DOHH2 (cell line): ENCODE data around the gene COL19A1.

Source experiments
- H3F3A ChIP-seq: fragments of 200-600 bp; sonication (generic), shearing (Covaris generic); 2 replicates; pipeline ENCODE4 v1.6.0; 2016; ENCODE audit warnings: antibody characterized with exemption, mild to moderate bottlenecking; ENCODE audit not compliant: control insufficient read depth, insufficient read depth
- H3K27ac ChIP-seq: fragments of 200-600 bp; sonication (generic); 2 replicates; pipeline ENCODE4 v1.5.1; 2014; ENCODE audit warnings: low read depth, mild to moderate bottlenecking, low read length, moderate library complexity
- H3K27me3 ChIP-seq: fragments of 200-600 bp; sonication (generic); 2 replicates; pipeline ENCODE4 v1.6.1; 2014; ENCODE audit warnings: mild to moderate bottlenecking, low read length, mixed read lengths; ENCODE audit not compliant: control insufficient read depth
- H3K36me3 ChIP-seq: fragments of 200-600 bp; sonication (generic); 2 replicates; pipeline ENCODE4 v1.6.1; 2014; ENCODE audit warnings: mild to moderate bottlenecking, low read length, moderate library complexity, mixed read lengths; ENCODE audit not compliant: control insufficient read depth
- H3K4me1 ChIP-seq: fragments of 200-600 bp; sonication (generic); 2 replicates; pipeline ENCODE4 v1.6.1; 2014; ENCODE audit warnings: mild to moderate bottlenecking, low read length, mixed read lengths; ENCODE audit not compliant: control insufficient read depth
- H3K4me2 ChIP-seq: fragments of 200-600 bp; sonication (generic); 2 replicates; pipeline ENCODE4 v1.6.0; 2014; ENCODE audit warnings: mild to moderate bottlenecking, low read length, moderate library complexity
- H3K4me3 ChIP-seq: fragments of 200-600 bp; sonication (generic); 2 replicates; pipeline ENCODE4 v1.5.1; 2014; ENCODE audit warnings: mild to moderate bottlenecking, low read length, mixed read lengths
- H3K79me2 ChIP-seq: fragments of 200-600 bp; sonication (generic); 2 replicates; pipeline ENCODE4 v1.6.1; 2014; ENCODE audit warnings: mild to moderate bottlenecking, low read length, mixed read lengths; ENCODE audit not compliant: control insufficient read depth
- H3K9me2 ChIP-seq: fragments of 200-600 bp; sonication (generic); replicated peaks from 2 replicates; pipeline ENCODE4 v1.6.1; 2014; ENCODE audit warnings: mild to moderate bottlenecking, low read length, mixed read lengths; ENCODE audit not compliant: control insufficient read depth
- H3K9me3 ChIP-seq: fragments of 200-600 bp; sonication (generic); 2 replicates; pipeline ENCODE4 v1.6.1; 2014; ENCODE audit warnings: antibody characterized with exemption, low read length, mixed read lengths; ENCODE audit not compliant: control insufficient read depth, insufficient read depth
- H4K20me1 ChIP-seq: fragments of 200-600 bp; sonication (generic); 2 replicates; pipeline ENCODE4 v1.6.0; 2014; ENCODE audit warnings: low read depth, mild to moderate bottlenecking, antibody characterized with exemption, low read length, moderate library complexity; ENCODE audit not compliant: control insufficient read depth, insufficient read depth
- EZH2phosphoT487 ChIP-seq: fragments of 200-600 bp; sonication (generic); IDR thresholded peaks from 2 replicates; pipeline ENCODE4 v1.6.1; 2017; ENCODE audit warnings: borderline replicate concordance, mild to moderate bottlenecking, antibody characterized with exemption, low read length, moderate library complexity, mixed read lengths
- TF ChIP-seq, protein P1 (sequence below): fragments of 200-600 bp; sonication (generic); IDR thresholded peaks from one replicate; pipeline ENCODE4 v1.5.1; 2014; ENCODE audit warnings: antibody characterized with exemption, mild to moderate bottlenecking, low read depth, low read length; ENCODE audit not compliant: poor library complexity, severe bottlenecking

Gene COL19A1

GRCh38 chr6:69933239-69933638, 66.9 kb downstream of the COL19A1 start:
- H3K9me3 ChIP-seq: no peaks in the 10 kb centered on the region
- no peak overlapping the region for H3K4me3 ChIP-seq
- H4K20me1 ChIP-seq: no peaks in the 10 kb centered on the region
- no peaks in the 10 kb centered on the region for H3K79me2 ChIP-seq
- H3K4me1 ChIP-seq: no peaks in the 10 kb centered on the region
- no peak overlapping the region for H3K27ac ChIP-seq
- H3K4me2 ChIP-seq: no peak overlapping the region
- TF ChIP-seq EZH2phosphoT487: no peak
- TF ChIP-seq, protein P1, sequence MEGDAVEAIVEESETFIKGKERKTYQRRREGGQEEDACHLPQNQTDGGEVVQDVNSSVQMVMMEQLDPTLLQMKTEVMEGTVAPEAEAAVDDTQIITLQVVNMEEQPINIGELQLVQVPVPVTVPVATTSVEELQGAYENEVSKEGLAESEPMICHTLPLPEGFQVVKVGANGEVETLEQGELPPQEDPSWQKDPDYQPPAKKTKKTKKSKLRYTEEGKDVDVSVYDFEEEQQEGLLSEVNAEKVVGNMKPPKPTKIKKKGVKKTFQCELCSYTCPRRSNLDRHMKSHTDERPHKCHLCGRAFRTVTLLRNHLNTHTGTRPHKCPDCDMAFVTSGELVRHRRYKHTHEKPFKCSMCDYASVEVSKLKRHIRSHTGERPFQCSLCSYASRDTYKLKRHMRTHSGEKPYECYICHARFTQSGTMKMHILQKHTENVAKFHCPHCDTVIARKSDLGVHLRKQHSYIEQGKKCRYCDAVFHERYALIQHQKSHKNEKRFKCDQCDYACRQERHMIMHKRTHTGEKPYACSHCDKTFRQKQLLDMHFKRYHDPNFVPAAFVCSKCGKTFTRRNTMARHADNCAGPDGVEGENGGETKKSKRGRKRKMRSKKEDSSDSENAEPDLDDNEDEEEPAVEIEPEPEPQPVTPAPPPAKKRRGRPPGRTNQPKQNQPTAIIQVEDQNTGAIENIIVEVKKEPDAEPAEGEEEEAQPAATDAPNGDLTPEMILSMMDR: no peak
- H3K27me3 ChIP-seq: no peaks in the 10 kb centered on the region
- H3K9me2 ChIP-seq: no peaks in the 10 kb centered on the region
- no peaks in the 10 kb centered on the region for H3K36me3 ChIP-seq
- no peaks in the 10 kb centered on the region for H3F3A ChIP-seq

GRCh38 chr6:69935079-69935478, 68.7 kb downstream of the COL19A1 start:
- Histone ChIP-seq H3K27ac (no peak overlapping the region), H3K36me3 (no peaks in the 10 kb centered on the region), H4K20me1 (no peaks in the 10 kb centered on the region)

DNA sequence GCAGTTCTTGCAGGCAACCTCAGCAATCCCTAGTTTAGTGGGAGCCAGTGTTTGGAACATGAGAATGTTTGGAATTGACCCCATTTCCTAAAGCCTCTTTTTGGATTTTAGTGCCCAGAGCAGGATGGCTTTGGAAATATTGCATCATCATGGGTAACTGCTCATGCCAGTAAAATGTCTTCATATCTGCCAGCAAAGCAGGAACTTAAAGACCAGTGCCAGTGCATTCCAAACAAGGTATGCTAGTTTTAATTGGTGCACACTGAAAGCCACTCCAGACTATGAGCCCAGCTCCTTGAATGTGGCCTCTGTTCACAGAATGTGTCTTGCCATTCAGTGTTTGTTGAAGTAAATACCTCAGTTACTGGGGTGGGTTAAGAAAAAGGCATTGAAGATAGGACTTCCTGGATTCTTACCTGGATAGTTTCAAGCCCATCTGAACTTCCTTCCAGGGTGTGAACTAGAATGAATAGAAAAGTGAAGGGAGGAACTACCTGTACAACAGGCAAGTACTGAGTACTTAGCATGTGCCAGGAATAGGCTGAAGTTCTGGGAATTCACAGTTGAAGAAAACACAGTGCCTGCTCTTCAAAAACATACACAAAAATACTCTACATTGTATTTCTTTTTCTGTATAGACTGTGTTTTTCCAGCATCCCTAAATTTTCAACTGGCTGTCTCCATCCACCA, 70.5 kb downstream of the COL19A1 start:
- Histone ChIP-seq H3K9me2 (no peaks in the 10 kb centered on the region), H3K79me2 (no peaks in the 10 kb centered on the region), H3K27me3 (no peaks in the 10 kb centered on the region), H3F3A (no peaks in the 10 kb centered on the region), H3K27ac (no peak overlapping the region), H4K20me1 (no peaks in the 10 kb centered on the region), H3K4me2 (no peak overlapping the region), H3K4me3 (no peak overlapping the region), H3K36me3 (no peaks in the 10 kb centered on the region), H3K4me1 (no peaks in the 10 kb centered on the region), H3K9me3 (no peaks in the 10 kb centered on the region)
- TF ChIP-seq, protein P1: no peak
- no peak for TF ChIP-seq EZH2phosphoT487

More at GRCh38 chr6:69935079-69935478, 68.7 kb downstream of the COL19A1 start:
- no peaks in the 10 kb centered on the region for H3F3A ChIP-seq
- no peaks in the 10 kb centered on the region for H3K4me1 ChIP-seq
- H3K9me3 ChIP-seq: no peaks in the 10 kb centered on the region
- H3K4me2 ChIP-seq: no peak overlapping the region
- TF ChIP-seq, protein P1: no peak
- no peak for TF ChIP-seq EZH2phosphoT487
- no peak overlapping the region for H3K4me3 ChIP-seq
- H3K9me2 ChIP-seq: no peaks in the 10 kb centered on the region
- no peaks in the 10 kb centered on the region for H3K27me3 ChIP-seq
- H3K79me2 ChIP-seq: no peaks in the 10 kb centered on the region
